ENCODE results near the gene FAHD1.

DNA sequence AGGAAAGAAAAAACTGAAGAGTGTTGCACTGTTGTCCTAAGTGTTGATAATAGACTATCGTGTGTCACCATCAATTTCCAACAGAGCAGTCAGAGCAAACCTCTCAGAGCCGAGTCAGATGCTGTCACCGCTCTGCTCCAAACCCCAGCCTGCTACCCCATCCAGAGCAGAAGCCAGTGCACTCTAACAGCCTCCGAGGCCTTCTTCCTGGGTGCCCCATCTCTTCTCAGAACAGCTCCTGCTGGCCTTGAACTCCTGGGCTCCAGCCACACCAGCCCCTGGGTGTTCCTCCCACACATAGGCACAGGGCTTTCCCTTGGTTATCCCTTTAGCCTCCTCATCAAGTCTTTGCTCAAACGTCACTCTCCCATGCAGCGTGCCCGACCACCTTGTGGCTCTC is 24.0 kb downstream of the FAHD1 start:
- TF ChIP-seq, protein P1, sequence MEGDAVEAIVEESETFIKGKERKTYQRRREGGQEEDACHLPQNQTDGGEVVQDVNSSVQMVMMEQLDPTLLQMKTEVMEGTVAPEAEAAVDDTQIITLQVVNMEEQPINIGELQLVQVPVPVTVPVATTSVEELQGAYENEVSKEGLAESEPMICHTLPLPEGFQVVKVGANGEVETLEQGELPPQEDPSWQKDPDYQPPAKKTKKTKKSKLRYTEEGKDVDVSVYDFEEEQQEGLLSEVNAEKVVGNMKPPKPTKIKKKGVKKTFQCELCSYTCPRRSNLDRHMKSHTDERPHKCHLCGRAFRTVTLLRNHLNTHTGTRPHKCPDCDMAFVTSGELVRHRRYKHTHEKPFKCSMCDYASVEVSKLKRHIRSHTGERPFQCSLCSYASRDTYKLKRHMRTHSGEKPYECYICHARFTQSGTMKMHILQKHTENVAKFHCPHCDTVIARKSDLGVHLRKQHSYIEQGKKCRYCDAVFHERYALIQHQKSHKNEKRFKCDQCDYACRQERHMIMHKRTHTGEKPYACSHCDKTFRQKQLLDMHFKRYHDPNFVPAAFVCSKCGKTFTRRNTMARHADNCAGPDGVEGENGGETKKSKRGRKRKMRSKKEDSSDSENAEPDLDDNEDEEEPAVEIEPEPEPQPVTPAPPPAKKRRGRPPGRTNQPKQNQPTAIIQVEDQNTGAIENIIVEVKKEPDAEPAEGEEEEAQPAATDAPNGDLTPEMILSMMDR (conservative IDR thresholded peaks at IDR 0.05 in 1 of 2, IDR thresholded peaks at IDR 0.05 in 1 of 2; ENCODE audit: low read depth in 1 of 2, low read length in 2 of 2), result no peak
- no peak for TF ChIP-seq EZH2 (IDR thresholded peaks at IDR 0.05; ENCODE audit: low read length, missing control alignments)
